CD14-positive monocyte (primary cell): ENCODE measurements around the gene ABI1. TPM values are rescaled to one million over a fixed set of nuclear protein-coding genes. Genes with fewer than 3 reads are reported as not detected.
A peak's percentile ranks its signal among the peaks of the same experiment; 100 is the strongest.

ENCODE experiments used
- DNase-seq, 3 donors: peaks; one replicate each; pipeline ENCODE4 v3.0.0-alpha.2; 2011 to 2022
- H2AFZ ChIP-seq: 2 replicates; pipeline ENCODE4 v1.6.0; 2012; ENCODE audit warnings: mild to moderate bottlenecking, low read depth, low read length, inconsistent platforms; ENCODE audit not compliant: insufficient read depth, poor library complexity, severe bottlenecking
- H3K27ac ChIP-seq, 2 donors: 1 replicate in 1 of 2; 2 replicates in 1 of 2; pipeline ENCODE4 v1.5.1; 2012 to 2013; ENCODE audit warnings: low read length in 2 of 2, control low read depth in 1 of 2, inconsistent platforms in 1 of 2, low read depth in 1 of 2, mild to moderate bottlenecking in 1 of 2
- H3K27me3 ChIP-seq, 2 donors: one replicate each; pipeline versions ENCODE4 v1.6.0 to v1.6.1; 2011 to 2013; ENCODE audit warnings: low read length in 2 of 2; ENCODE audit not compliant: control insufficient read depth in 2 of 2, insufficient read depth in 2 of 2
- H3K36me3 ChIP-seq, 2 donors: replicated peaks in 1 of 2; 1 replicate in 1 of 2; 2 replicates in 1 of 2; pipeline versions ENCODE4 v1.5.1 to v1.6.1; 2012 to 2013; ENCODE audit warnings: low read length in 2 of 2, control low read depth in 1 of 2, inconsistent platforms in 1 of 2, mild to moderate bottlenecking in 1 of 2; ENCODE audit not compliant: insufficient read depth in 2 of 2, control insufficient read depth in 1 of 2
- H3K4me1 ChIP-seq, 2 donors: 1 replicate in 1 of 2; 2 replicates in 1 of 2; pipeline versions ENCODE4 v1.5.1 to v1.6.1; 2012 to 2013; ENCODE audit warnings: low read length in 2 of 2, control low read depth in 1 of 2, inconsistent platforms in 1 of 2, mild to moderate bottlenecking in 1 of 2, moderate library complexity in 1 of 2; ENCODE audit not compliant: insufficient read depth in 2 of 2, control insufficient read depth in 1 of 2
- H3K4me2 ChIP-seq: replicated peaks from 2 replicates; pipeline ENCODE3; 2012; ENCODE audit warnings: low read length, moderate library complexity, mild to moderate bottlenecking; ENCODE audit not compliant: poor library complexity, severe bottlenecking; ENCODE audit errors: extremely low read depth
- H3K4me3 ChIP-seq, 3 experiments: fragments of 200-600 bp in 1 of 3; sonication (generic) in 1 of 3; replicated peaks in 1 of 3; 1 replicate in 2 of 3; 2 replicates in 1 of 3; pipeline ENCODE4 v1.5.1; 2011 to 2013; ENCODE audit warnings: low read length in 3 of 3, mild to moderate bottlenecking in 3 of 3, control low read depth in 2 of 3, low read depth in 2 of 3, inconsistent platforms in 1 of 3, moderate library complexity in 1 of 3
- H3K79me2 ChIP-seq: 2 replicates; pipeline ENCODE4 v1.6.0; 2012; ENCODE audit warnings: mild to moderate bottlenecking, control low read depth, inconsistent platforms, low read length, moderate library complexity; ENCODE audit not compliant: insufficient read depth
- H3K9ac ChIP-seq: 2 replicates; pipeline ENCODE4 v1.6.0; 2017; ENCODE audit warnings: low read length, mild to moderate bottlenecking; ENCODE audit not compliant: insufficient read depth, poor library complexity, severe bottlenecking
- H3K9me3 ChIP-seq, 2 donors: replicated peaks in 1 of 2; 1 replicate in 1 of 2; 2 replicates in 1 of 2; pipeline versions ENCODE4 v1.5.1 to v1.6.1; 2012 to 2013; ENCODE audit warnings: low read length in 2 of 2, control low read depth in 1 of 2; ENCODE audit not compliant: control insufficient read depth in 1 of 2, insufficient read depth in 1 of 2
- H4K20me1 ChIP-seq: 2 replicates; pipeline ENCODE4 v1.6.0; 2012; ENCODE audit warnings: mild to moderate bottlenecking, low read length, control low read depth, moderate library complexity; ENCODE audit not compliant: insufficient read depth
- H3K27ac Mint-ChIP-seq, 7 donors: one replicate each; pipeline ENCODE4 v1.8.0; 2020; ENCODE audit warnings: mild to moderate bottlenecking in 7 of 7, mixed read lengths in 7 of 7, moderate library complexity in 6 of 7, inconsistent platforms in 2 of 7
- H3K27me3 Mint-ChIP-seq, 3 donors: one replicate each; pipeline ENCODE4 v1.8.0; 2021 to 2022; ENCODE audit warnings: low read depth in 3 of 3, mild to moderate bottlenecking in 3 of 3, mixed read lengths in 3 of 3, moderate library complexity in 3 of 3, inconsistent platforms in 1 of 3
- H3K36me3 Mint-ChIP-seq, 2 donors: one replicate each; pipeline ENCODE4 v1.8.0; 2020; ENCODE audit warnings: mixed read lengths in 2 of 2, inconsistent platforms in 1 of 2, mild to moderate bottlenecking in 1 of 2
- H3K4me1 Mint-ChIP-seq: one replicate; pipeline ENCODE4 v1.8.0; 2020; ENCODE audit warnings: mild to moderate bottlenecking, mixed read lengths
- H3K4me3 Mint-ChIP-seq, 2 donors: one replicate each; pipeline ENCODE4 v1.8.0; 2020; ENCODE audit warnings: mild to moderate bottlenecking in 2 of 2, mixed read lengths in 2 of 2, moderate library complexity in 1 of 2
- H3K9me3 Mint-ChIP-seq, 7 donors: one replicate each; pipeline ENCODE4 v1.8.0; 2020 to 2022; ENCODE audit warnings: mixed read lengths in 7 of 7, mild to moderate bottlenecking in 6 of 7, moderate library complexity in 6 of 7, inconsistent platforms in 2 of 7
- CTCF ChIP-seq: fragments of 200-600 bp; IDR thresholded peaks from one replicate; pipeline ENCODE4 v1.8.0; 2022; ENCODE audit warnings: antibody characterized with exemption, mild to moderate bottlenecking
- WGBS: methylation state at CpG from one replicate; pipeline ENCODE4 v1.1.5; 2013; ENCODE audit warnings: missing lambda C conversion rate; ENCODE audit not compliant: insufficient coverage; 5-methylcytosine and 5-hydroxymethylcytosine counted together
- intact Hi-C, 2 donors: fragments of 100-400 bp; cut with micrococcal nuclease; formaldehyde crosslinking; loops; one replicate each; pipeline versions ENCODE4 v1.15.0 to v1.15.1; 2023
- polyA plus RNA-seq, 3 donors: library from polyadenylated mRNA; depleted of rRNA in 1 of 3; unstranded in 2 of 3; stranded (reverse) in 1 of 3; fragments of 300-500 nt in 2 of 3; fragments of >200 nt in 1 of 3; fragmentation: Illumina TruSeq in 2 of 3; gene quantifications; 1 replicate in 2 of 3; 2 replicates in 1 of 3; pipeline ENCODE4 v1.2.3, GENCODE V29; 2012 to 2021

ABI1 gene
- polyA plus RNA-seq, 3 donors: 39.8 to 77.2 (median 61.5) TPM

- Histone ChIP-seq H3K4me1 (peaks cover 37 to 52% of the 10 kb centered on the region in 2 donors), H3K4me2 (peak overlapping the region; percentile 25), H3K79me2 (peaks cover 43% of the 10 kb centered on the region), H3K36me3 (no peaks in the 10 kb centered on the region), H3K9ac (no peak overlapping the region), H3K4me3 (peak overlapping the region in 1 of 3 experiments; percentile 99), H3K27me3 (no peaks in the 10 kb centered on the region), H3K27ac (peak overlapping the region; percentile 61 to 96), H2AFZ (peak overlapping the region; percentile 15), H3K9me3 (no peaks in the 10 kb centered on the region), H4K20me1 (peaks cover 35% of the 10 kb centered on the region)
- peak overlapping the region; percentile 75 to 99 (median 97) for H3K27ac Mint-ChIP-seq
- no peak for DNase-seq
- TF ChIP-seq CTCF: peak; percentile 67
- no peaks in the 10 kb centered on the region for H3K9me3 Mint-ChIP-seq
- peaks cover 2 to 5% (median 2%) of the 10 kb centered on the region in 3 donors for H3K27me3 Mint-ChIP-seq
- WGBS: 63% methylated on average over 14 of the region's 24 CpGs
- H3K4me3 Mint-ChIP-seq: peak overlapping the region in 1 of 2 donors; percentile 15
- H3K36me3 Mint-ChIP-seq: no peaks in the 10 kb centered on the region
- intact Hi-C loops: loop anchor here (5.0 to 10.0 kb wide), 2 partner anchors 167 to 381 kb away; partner anchors contain the start of genes PDSS1 (in 2 of the 2) and ACBD5 (in 1 of the 2)
- peaks cover 44% of the 10 kb centered on the region for H3K4me1 Mint-ChIP-seq
Measured at GRCh38 chr10:26861205-26861998, 644 bp upstream of the ABI1 start.

- H4K20me1 ChIP-seq: peaks cover 49% of the 10 kb centered on the region
- H3K4me1 ChIP-seq: peaks cover 49 to 65% of the 10 kb centered on the region in 2 donors
- Mint-ChIP-seq H3K36me3 (no peaks in the 10 kb centered on the region), H3K4me1 (peaks cover 53% of the 10 kb centered on the region), H3K27ac (peak overlapping the region; percentile 87 to 97 (median 94)), H3K4me3 (peak overlapping the region; percentile 92 to 97), H3K27me3 (peaks cover 2 to 5% (median 2%) of the 10 kb centered on the region in 3 donors), H3K9me3 (no peaks in the 10 kb centered on the region)
- H3K36me3 ChIP-seq: no peaks in the 10 kb centered on the region
- peak overlapping the region; percentile 95 to 96 for H3K27ac ChIP-seq
- peak overlapping the region; percentile 99 for H3K9ac ChIP-seq
- intact Hi-C loops: loop anchor here (5.0 to 10.0 kb wide), 2 partner anchors 165 to 382 kb away; partner anchors contain the start of genes PDSS1 (in 2 of the 2) and ACBD5 (in 1 of the 2)
- TF ChIP-seq CTCF: no peak
- H3K4me3 ChIP-seq: peak overlapping the region; percentile 86 to 99 (median 89)
- peak overlapping the region; percentile 83 for H2AFZ ChIP-seq
- peaks cover 56% of the 10 kb centered on the region for H3K79me2 ChIP-seq
- no peaks in the 10 kb centered on the region for H3K9me3 ChIP-seq
- H3K4me2 ChIP-seq: peak overlapping the region; percentile 98
- WGBS: 0% methylated on average over 19 of the region's 24 CpGs
- peak; percentile 70 to 83 (median 71) for DNase-seq
- no peaks in the 10 kb centered on the region for H3K27me3 ChIP-seq
Measured at GRCh38 chr10:26860102-26860442, 686 bp downstream of the ABI1 start.
